GM23338 (cell line): ENCODE results near the gene ZNF212. TPM values are rescaled to one million over a fixed set of nuclear protein-coding genes. Genes with fewer than 3 reads are reported as not detected.

Experiments used
- ATAC-seq: fragments of 200-7000 bp; cut with Tn5 transposase; 3 replicates; pipeline ENCODE4 v1.9.1; 2020
- DNase-seq: peaks from one replicate; pipeline ENCODE4 v3.0.0-alpha.2; 2015; ENCODE audit warnings: low spot score
- H2AFZ ChIP-seq: fragments of 200-600 bp; sonication (generic); 2 replicates; pipeline ENCODE4 v1.8.0; 2016; ENCODE audit warnings: antibody characterized with exemption, mild to moderate bottlenecking, moderate library complexity
- H3F3A ChIP-seq: fragments of 200-600 bp; sonication (generic); replicated peaks from 2 replicates; pipeline ENCODE4 v1.8.0; 2017; ENCODE audit warnings: antibody characterized with exemption, mixed run types, low read depth
- H3K27ac ChIP-seq: fragments of 200-600 bp; sonication (generic); 2 replicates; pipeline ENCODE4 v1.6.1; 2016; ENCODE audit warnings: low read depth
- H3K27me3 ChIP-seq: fragments of 200-600 bp; sonication (generic); 2 replicates; pipeline ENCODE4 v1.8.0; 2016; ENCODE audit warnings: mild to moderate bottlenecking, mixed run types, moderate library complexity; ENCODE audit not compliant: insufficient read depth
- H3K36me3 ChIP-seq: fragments of 200-600 bp; sonication (generic); 2 replicates; pipeline ENCODE4 v1.8.0; 2016; ENCODE audit warnings: mild to moderate bottlenecking; ENCODE audit not compliant: insufficient read depth
- H3K4me1 ChIP-seq: fragments of 200-600 bp; sonication (generic); 2 replicates; pipeline ENCODE4 v1.8.0; 2016; ENCODE audit warnings: mild to moderate bottlenecking, moderate library complexity; ENCODE audit not compliant: insufficient read depth
- H3K4me2 ChIP-seq: fragments of 200-600 bp; sonication (generic); 2 replicates; pipeline ENCODE4 v1.7.1; 2017; ENCODE audit warnings: mixed run types
- H3K4me3 ChIP-seq: fragments of 200-600 bp; sonication (generic); 2 replicates; pipeline ENCODE4 v1.6.1; 2016; ENCODE audit warnings: mixed run types
- H3K79me2 ChIP-seq: fragments of 200-600 bp; sonication (generic); replicated peaks from 2 replicates; pipeline ENCODE4 v1.8.0; 2017; ENCODE audit warnings: mild to moderate bottlenecking; ENCODE audit not compliant: insufficient read depth
- H3K9me2 ChIP-seq: fragments of 200-600 bp; sonication (generic); 2 replicates; pipeline ENCODE4 v1.8.0; 2017; ENCODE audit not compliant: insufficient read depth
- H4K20me1 ChIP-seq: fragments of 200-600 bp; sonication (generic); replicated peaks from 2 replicates; pipeline ENCODE4 v1.8.0; 2017; ENCODE audit warnings: mild to moderate bottlenecking; ENCODE audit not compliant: insufficient read depth
- H3K27ac Mint-ChIP-seq: 2 replicates; pipeline ENCODE4 v1.8.0; 2020; ENCODE audit warnings: inconsistent platforms, mild to moderate bottlenecking, moderate library complexity, mixed read lengths
- H3K27me3 Mint-ChIP-seq: 3 replicates; pipeline ENCODE4 v1.8.0; 2022; ENCODE audit warnings: low read depth, mild to moderate bottlenecking, moderate library complexity, mixed read lengths, inconsistent platforms; ENCODE audit not compliant: insufficient read depth, poor library complexity
- H3K36me3 Mint-ChIP-seq: 3 replicates; pipeline ENCODE4 v1.8.0; 2021; ENCODE audit warnings: low read depth, mild to moderate bottlenecking, inconsistent platforms, moderate library complexity, mixed read lengths
- H3K4me1 Mint-ChIP-seq: 3 replicates; pipeline ENCODE4 v1.8.0; 2020; ENCODE audit warnings: mild to moderate bottlenecking, inconsistent platforms, mixed read lengths
- H3K4me3 Mint-ChIP-seq: 3 replicates; pipeline ENCODE4 v1.8.0; 2021; ENCODE audit warnings: moderate library complexity, mild to moderate bottlenecking, inconsistent platforms, mixed read lengths
- H3K9me3 Mint-ChIP-seq: 3 replicates; pipeline ENCODE4 v1.8.0; 2020; ENCODE audit warnings: moderate library complexity, mild to moderate bottlenecking, inconsistent platforms, mixed read lengths
- CREB1 ChIP-seq: fragments of 250-450 bp; sonication (Bioruptor Pico); IDR thresholded peaks from 2 replicates; pipeline ENCODE4 v1.5.0; 2020; ENCODE audit warnings: low read depth, mild to moderate bottlenecking, moderate library complexity
- CTCF ChIP-seq, 2 experiments: fragments of 200-600 bp in 1 of 2; sonication (generic) in 1 of 2; conservative IDR thresholded peaks; 2 replicates each; pipeline versions ENCODE4 v1.5.1 to v1.6.1; 2016 to 2017; ENCODE audit warnings: antibody characterized with exemption in 2 of 2, low read depth in 2 of 2, mild to moderate bottlenecking in 2 of 2, moderate library complexity in 1 of 2
- ETS1 ChIP-seq: IDR thresholded peaks from 2 replicates; pipeline ENCODE4 v1.6.1; 2016; ENCODE audit warnings: antibody characterized with exemption
- EZH2 ChIP-seq: fragments of 200-600 bp; sonication (generic); IDR thresholded peaks from one replicate; pipeline ENCODE4 v1.8.0; 2017; ENCODE audit warnings: antibody characterized with exemption, mild to moderate bottlenecking, low read depth; ENCODE audit not compliant: unreplicated experiment
- EZH2phosphoT487 ChIP-seq: fragments of 200-600 bp; sonication (generic); IDR thresholded peaks from one replicate; pipeline ENCODE4 v1.8.1; 2018; ENCODE audit warnings: antibody characterized with exemption; ENCODE audit not compliant: unreplicated experiment
- JUNB ChIP-seq: IDR thresholded peaks from one replicate; pipeline ENCODE4 v1.6.1; 2016; ENCODE audit warnings: antibody characterized with exemption; ENCODE audit not compliant: unreplicated experiment
- NANOG ChIP-seq: IDR thresholded peaks from 2 replicates; pipeline ENCODE4 v1.6.1; 2016; ENCODE audit warnings: antibody characterized with exemption, borderline replicate concordance
- POLR2AphosphoS5 ChIP-seq: IDR thresholded peaks from 2 replicates; pipeline ENCODE4 v1.6.1; 2016; ENCODE audit warnings: antibody characterized with exemption, low read depth
- STAT1 ChIP-seq: IDR thresholded peaks from one replicate; pipeline ENCODE4 v1.6.1; 2016; ENCODE audit warnings: antibody characterized with exemption; ENCODE audit not compliant: unreplicated experiment
- ZNF331 ChIP-seq: fragments of 250-450 bp; sonication (Bioruptor Pico); IDR thresholded peaks from 2 replicates; pipeline ENCODE4 v1.5.0; 2020; ENCODE audit warnings: low read depth, mild to moderate bottlenecking, moderate library complexity
- ZNF462 ChIP-seq: fragments of 250-450 bp; sonication (Bioruptor Pico); IDR thresholded peaks from 2 replicates; pipeline ENCODE4 v1.5.0; 2020; ENCODE audit warnings: mild to moderate bottlenecking, moderate library complexity
- polyA plus RNA-seq: library from polyadenylated mRNA; unstranded; fragments of >200 nt; fragmentation: Nextera tagmentation; extraction: Ambion mirVana; gene quantifications from 2 replicates; pipeline ENCODE4 v1.2.1, GENCODE V29; 2016
- total RNA-seq: library from RNA; depleted of rRNA; stranded (reverse); fragments of >200 nt; shearing (Covaris generic); gene quantifications from 2 replicates; pipeline ENCODE4 v1.2.3, GENCODE V29; 2014

ZNF212 gene
- total and polyA plus RNA-seq, 2 experiments from 2014 or later, result 10.8 to 18.9 TPM

GRCh38 chr7:149252378-149252777 lies 12.9 kb downstream of the ZNF212 start (continued):
- no peak for TF ChIP-seq ZNF462 (CRISPR knock-in tag)
- TF ChIP-seq POLR2AphosphoS5, result no peak
- no peak for TF ChIP-seq EZH2phosphoT487

- Histone ChIP-seq H3K79me2 (peaks cover 12% of the 10 kb centered on the region), H2AFZ (no peak overlapping the region), H4K20me1 (no peaks in the 10 kb centered on the region; the same call in 1 of the 2 replicates), H3K4me2 (no peak overlapping the region), H3K4me1 (no peaks in the 10 kb centered on the region), H3K27me3 (no peaks in the 10 kb centered on the region), H3K4me3 (no peak overlapping the region), H3F3A (no peaks in the 10 kb centered on the region), H3K36me3 (peaks cover 19% of the 10 kb centered on the region), H3K27ac (no peak overlapping the region), H3K9me2 (no peaks in the 10 kb centered on the region)
- DNase-seq (no peak), ATAC-seq (no peak)
- Mint-ChIP-seq H3K27me3 (peaks cover 6% of the 10 kb centered on the region), H3K36me3 (peaks cover 44% of the 10 kb centered on the region), H3K27ac (no peak overlapping the region), H3K4me3 (no peak overlapping the region), H3K4me1 (no peaks in the 10 kb centered on the region), H3K9me3 (no peaks in the 10 kb centered on the region)
- TF ChIP-seq ETS1, result no peak
- TF ChIP-seq CREB1 (CRISPR knock-in tag), result no peak
- no peak for TF ChIP-seq EZH2
- no peak for TF ChIP-seq CTCF (conservative IDR thresholded peaks at IDR 0.05; ENCODE audit: low read depth in 2 of 2)
- no peak for TF ChIP-seq JUNB
- no peak for TF ChIP-seq STAT1
- no peak for TF ChIP-seq EZH2phosphoT487
- TF ChIP-seq ZNF331 (CRISPR knock-in tag), result no peak
- no peak for TF ChIP-seq NANOG
Observed at GRCh38 chr7:149253665-149254064, 14.2 kb downstream of the ZNF212 start.
